ENCODE measurements around the gene AQP1. TPM values are rescaled to one million over a fixed set of nuclear protein-coding genes. Genes with fewer than 3 reads are reported as not detected.

AQP1 gene
- polyA plus RNA-seq, 3 donors, result 0.03 TPM; not detected in 2

DNA sequence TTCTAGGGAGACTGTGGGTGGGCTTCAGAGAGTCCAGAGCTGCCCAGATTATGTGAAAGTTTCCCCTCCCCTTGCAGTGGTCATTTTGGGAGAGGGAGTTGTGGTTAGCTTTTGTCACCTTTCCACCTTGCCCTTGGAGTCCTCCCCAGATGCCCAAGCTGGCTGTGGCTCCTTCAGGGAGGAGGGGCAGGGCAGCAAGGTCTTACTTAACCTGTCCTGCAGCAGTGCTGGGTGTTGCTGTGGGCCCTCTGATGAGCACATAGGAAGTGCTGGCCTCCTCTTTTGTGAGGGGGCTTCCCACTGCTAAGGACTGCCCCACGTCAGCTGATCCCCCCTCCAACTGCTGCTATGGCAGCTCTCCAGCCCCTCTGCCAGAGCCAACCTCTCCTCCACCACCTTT is 17.6 kb upstream of the AQP1 start:
- peaks cover 3 to 19% (median 8%) of the 10 kb centered on the region in 7 donors for H3K9me3 Mint-ChIP-seq
- no peaks in the 10 kb centered on the region for H3K36me3 Mint-ChIP-seq
- no peaks in the 10 kb centered on the region for H3K4me1 ChIP-seq (ENCODE audit: control insufficient read depth in 1 of 2, insufficient read depth in 2 of 2, low read length in 2 of 2)
- H3K4me3 ChIP-seq (replicated peaks in 1 of 3; ENCODE audit: low read depth in 2 of 3, low read length in 3 of 3), result no peak overlapping the region
- H3K9me3 ChIP-seq (replicated peaks in 1 of 2; ENCODE audit: control insufficient read depth in 1 of 2, insufficient read depth in 1 of 2, low read length in 2 of 2), result peaks cover 0 to 9% of the 10 kb centered on the region in 2 donors
- 80% methylated on average over 1 of the region's 1 CpG for WGBS (ENCODE audit: insufficient coverage)
- no peak overlapping the region for H3K4me3 Mint-ChIP-seq
- no peak overlapping the region for H2AFZ ChIP-seq (ENCODE audit: insufficient read depth, low read depth, low read length, poor library complexity, severe bottlenecking)
- intact Hi-C loops (cut with micrococcal nuclease), result no loop called here
- DNase-seq, result no peak
- TF ChIP-seq, protein P1, sequence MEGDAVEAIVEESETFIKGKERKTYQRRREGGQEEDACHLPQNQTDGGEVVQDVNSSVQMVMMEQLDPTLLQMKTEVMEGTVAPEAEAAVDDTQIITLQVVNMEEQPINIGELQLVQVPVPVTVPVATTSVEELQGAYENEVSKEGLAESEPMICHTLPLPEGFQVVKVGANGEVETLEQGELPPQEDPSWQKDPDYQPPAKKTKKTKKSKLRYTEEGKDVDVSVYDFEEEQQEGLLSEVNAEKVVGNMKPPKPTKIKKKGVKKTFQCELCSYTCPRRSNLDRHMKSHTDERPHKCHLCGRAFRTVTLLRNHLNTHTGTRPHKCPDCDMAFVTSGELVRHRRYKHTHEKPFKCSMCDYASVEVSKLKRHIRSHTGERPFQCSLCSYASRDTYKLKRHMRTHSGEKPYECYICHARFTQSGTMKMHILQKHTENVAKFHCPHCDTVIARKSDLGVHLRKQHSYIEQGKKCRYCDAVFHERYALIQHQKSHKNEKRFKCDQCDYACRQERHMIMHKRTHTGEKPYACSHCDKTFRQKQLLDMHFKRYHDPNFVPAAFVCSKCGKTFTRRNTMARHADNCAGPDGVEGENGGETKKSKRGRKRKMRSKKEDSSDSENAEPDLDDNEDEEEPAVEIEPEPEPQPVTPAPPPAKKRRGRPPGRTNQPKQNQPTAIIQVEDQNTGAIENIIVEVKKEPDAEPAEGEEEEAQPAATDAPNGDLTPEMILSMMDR (IDR thresholded peaks at IDR 0.05), result no peak
- H4K20me1 ChIP-seq (ENCODE audit: insufficient read depth, low read length), result no peaks in the 10 kb centered on the region
- no peak overlapping the region for H3K27ac ChIP-seq (ENCODE audit: low read depth in 1 of 2, low read length in 2 of 2)
- no peaks in the 10 kb centered on the region for H3K4me1 Mint-ChIP-seq
- no peaks in the 10 kb centered on the region for H3K27me3 ChIP-seq (ENCODE audit: control insufficient read depth in 2 of 2, insufficient read depth in 2 of 2, low read length in 2 of 2)
- no peaks in the 10 kb centered on the region for H3K36me3 ChIP-seq (replicated peaks in 1 of 2; ENCODE audit: control insufficient read depth in 1 of 2, insufficient read depth in 2 of 2, low read length in 2 of 2)
- peaks cover 0 to 3% (median 3%) of the 10 kb centered on the region in 3 donors for H3K27me3 Mint-ChIP-seq (ENCODE audit: low read depth in 3 of 3)
- no peak overlapping the region for H3K9ac ChIP-seq (ENCODE audit: insufficient read depth, low read length, poor library complexity, severe bottlenecking)
- no peak overlapping the region for H3K4me2 ChIP-seq (replicated peaks; ENCODE audit: extremely low read depth, low read length, poor library complexity, severe bottlenecking)
- H3K79me2 ChIP-seq (ENCODE audit: insufficient read depth, low read length), result no peaks in the 10 kb centered on the region
- H3K27ac Mint-ChIP-seq, result no peak overlapping the region

DNA sequence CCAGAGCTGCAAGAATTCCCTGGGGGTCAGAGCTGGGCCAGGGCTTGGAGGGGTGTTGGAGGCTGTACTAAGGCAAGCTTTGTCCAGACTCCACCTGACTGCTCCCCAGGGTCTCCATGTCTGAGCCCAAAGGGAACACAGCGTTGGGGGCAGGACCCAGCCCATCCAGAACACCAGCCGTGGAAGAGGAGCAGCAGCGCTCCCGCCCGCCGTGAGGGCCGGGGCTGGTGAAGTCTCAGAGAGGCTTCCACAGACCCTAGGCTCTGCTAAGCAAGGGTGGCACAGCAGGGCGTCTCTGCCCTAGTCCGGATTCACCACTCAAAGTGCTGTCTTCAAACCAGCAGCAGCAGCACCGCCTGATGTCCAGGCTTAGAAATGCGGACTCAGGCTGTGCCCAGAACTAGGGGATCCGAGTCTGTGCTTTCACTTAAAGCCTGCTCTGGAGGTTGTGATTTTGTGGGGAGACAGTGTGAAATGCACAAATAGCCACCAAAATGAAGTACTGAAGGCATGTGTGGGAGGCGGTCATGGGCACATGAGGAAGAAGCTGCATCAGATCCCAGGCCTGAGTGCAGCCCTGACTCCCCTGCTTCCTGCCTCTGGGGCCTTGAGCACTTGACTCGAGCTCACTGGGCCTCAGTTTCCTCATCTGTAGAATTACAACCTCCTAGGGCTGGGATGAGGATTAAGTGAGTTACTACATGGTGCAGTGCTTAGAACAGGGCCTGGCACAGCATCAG is 16.6 kb upstream of the AQP1 start:
- no peak overlapping the region for H3K27ac Mint-ChIP-seq
- TF ChIP-seq, protein P1 (IDR thresholded peaks at IDR 0.05), result no peak
- H3K36me3 ChIP-seq (replicated peaks in 1 of 2; ENCODE audit: control insufficient read depth in 1 of 2, insufficient read depth in 2 of 2, low read length in 2 of 2), result no peaks in the 10 kb centered on the region
- DNase-seq, result no peak
- no peaks in the 10 kb centered on the region for H3K4me1 ChIP-seq (ENCODE audit: control insufficient read depth in 1 of 2, insufficient read depth in 2 of 2, low read length in 2 of 2)
- intact Hi-C loops (cut with micrococcal nuclease), result no loop called here
- H3K4me3 ChIP-seq (replicated peaks in 1 of 3; ENCODE audit: low read depth in 2 of 3, low read length in 3 of 3), result no peak overlapping the region
- no peaks in the 10 kb centered on the region for H3K4me1 Mint-ChIP-seq
- 91% methylated on average over 13 of the region's 14 CpGs for WGBS (ENCODE audit: insufficient coverage)
- H3K9ac ChIP-seq (ENCODE audit: insufficient read depth, low read length, poor library complexity, severe bottlenecking), result no peak overlapping the region
- H3K36me3 Mint-ChIP-seq, result no peaks in the 10 kb centered on the region
- H3K27ac ChIP-seq (ENCODE audit: low read depth in 1 of 2, low read length in 2 of 2), result no peak overlapping the region
- peaks cover 0 to 9% of the 10 kb centered on the region in 2 donors for H3K9me3 ChIP-seq (replicated peaks in 1 of 2; ENCODE audit: control insufficient read depth in 1 of 2, insufficient read depth in 1 of 2, low read length in 2 of 2)
- no peak overlapping the region for H2AFZ ChIP-seq (ENCODE audit: insufficient read depth, low read depth, low read length, poor library complexity, severe bottlenecking)
- peaks cover 3 to 18% (median 7%) of the 10 kb centered on the region in 7 donors for H3K9me3 Mint-ChIP-seq
- H3K79me2 ChIP-seq (ENCODE audit: insufficient read depth, low read length), result no peaks in the 10 kb centered on the region
- no peak overlapping the region for H3K4me2 ChIP-seq (replicated peaks; ENCODE audit: extremely low read depth, low read length, poor library complexity, severe bottlenecking)
- peaks cover 0 to 3% (median 3%) of the 10 kb centered on the region in 3 donors for H3K27me3 Mint-ChIP-seq (ENCODE audit: low read depth in 3 of 3)
- no peaks in the 10 kb centered on the region for H4K20me1 ChIP-seq (ENCODE audit: insufficient read depth, low read length)
- no peaks in the 10 kb centered on the region for H3K27me3 ChIP-seq (ENCODE audit: control insufficient read depth in 2 of 2, insufficient read depth in 2 of 2, low read length in 2 of 2)
- no peak overlapping the region for H3K4me3 Mint-ChIP-seq

Data from CD14-positive monocyte (primary cell).